K562 (cell line): Measurements from ENCODE around the gene HJV. TPM values are rescaled to one million over a fixed set of nuclear protein-coding genes. Genes with fewer than 3 reads are reported as not detected.

Experiments used
- E2F1 ChIP-seq: sonication (generic); formaldehyde crosslinking; IDR thresholded peaks from 2 replicates; pipeline ENCODE4 v1.8.1; 2023; ENCODE audit warnings: mild to moderate bottlenecking, missing genetic modification reagents, moderate library complexity
- KAT7 ChIP-seq: sonication (generic); formaldehyde crosslinking; IDR thresholded peaks from 2 replicates; pipeline ENCODE4 v1.8.0; 2022; ENCODE audit warnings: missing genetic modification reagents, mild to moderate bottlenecking, borderline replicate concordance
- MYC ChIP-seq, 2 experiments: fragments of 250-450 bp in 1 of 2; sonication (Bioruptor Pico) in 1 of 2; IDR thresholded peaks; 2 replicates each; pipeline versions ENCODE4 v1.5.1 to v1.6.1; 2012 to 2021; ENCODE audit warnings: low read depth in 2 of 2, borderline replicate concordance in 1 of 2, improper control_type of control experiment in 1 of 2, low read length in 1 of 2, mild to moderate bottlenecking in 1 of 2, moderate library complexity in 1 of 2
- NR1H2 ChIP-seq: sonication (generic); formaldehyde crosslinking; IDR thresholded peaks from 2 replicates; pipeline ENCODE4 v1.4.0; 2020; ENCODE audit warnings: mild to moderate bottlenecking, missing genetic modification reagents
- NR3C1 ChIP-seq: sonication (generic); formaldehyde crosslinking; IDR thresholded peaks from 2 replicates; pipeline ENCODE4 v1.8.1; 2022; ENCODE audit warnings: missing genetic modification reagents
- SMAD1 ChIP-seq: fragments of 150-350 bp; IDR thresholded peaks from 2 replicates; pipeline ENCODE4 v1.6.1; 2014; ENCODE audit warnings: low read length, low read depth; ENCODE audit not compliant: partially characterized antibody
- TBL1XR1 ChIP-seq, 2 experiments: IDR thresholded peaks; 2 replicates each; pipeline ENCODE4 v1.6.1; 2012; ENCODE audit warnings: improper control_type of control experiment in 2 of 2, low read length in 2 of 2, mild to moderate bottlenecking in 1 of 2
- TBP ChIP-seq: optimal IDR thresholded peaks from 2 replicates; pipeline ENCODE3; 2011; ENCODE audit warnings: low read depth, low read length, improper control_type of control experiment
- THAP12 ChIP-seq: fragments of 250-450 bp; sonication (Bioruptor Pico); IDR thresholded peaks from 2 replicates; pipeline ENCODE4 v1.9.0; 2021; ENCODE audit warnings: mild to moderate bottlenecking, inconsistent platforms
- ZFP1 ChIP-seq: fragments of 450-650 bp; formaldehyde crosslinking; IDR thresholded peaks from 2 replicates; pipeline ENCODE4 v1.4.0; 2020; ENCODE audit warnings: mild to moderate bottlenecking, mixed read lengths
- ZNF140 ChIP-seq: fragments of 250-450 bp; sonication (Bioruptor Pico); IDR thresholded peaks from 2 replicates; pipeline ENCODE4 v1.8.0; 2021; ENCODE audit warnings: moderate library complexity, mild to moderate bottlenecking, inconsistent platforms
- ZNF398 ChIP-seq: fragments of 250-450 bp; sonication (Bioruptor Pico); IDR thresholded peaks from 2 replicates; pipeline ENCODE4 v1.8.0; 2021; ENCODE audit warnings: moderate library complexity, mild to moderate bottlenecking, inconsistent platforms
- ZNF511 ChIP-seq: sonication (generic); formaldehyde crosslinking; IDR thresholded peaks from 2 replicates; pipeline ENCODE4 v1.8.0; 2022; ENCODE audit warnings: mild to moderate bottlenecking, missing genetic modification reagents
- polyA plus RNA-seq, 8 experiments: library from polyadenylated mRNA; depleted of rRNA in 4 of 8; stranded (reverse) in 5 of 8; unstranded in 3 of 8; fragments of >200 nt; fragmentation: Nextera tagmentation in 2 of 8; fragmentation: Illumina TruSeq in 1 of 8; extraction: Ambion mirVana in 2 of 8; extraction: Trizol in 1 of 8; gene quantifications; 2 replicates each; pipeline versions ENCODE4 v1.2.1 to v1.2.3, GENCODE V29; 2011 to 2014; ENCODE audit warnings: inconsistent platforms in 1 of 8, missing spikeins in 1 of 8
- total RNA-seq, 7 experiments: library from RNA; depleted of rRNA in 6 of 7; stranded (reverse); fragments of >200 nt in 6 of 7; fragmentation: Illumina TruSeq in 2 of 7; extraction: Trizol in 2 of 7; gene quantifications; 2 replicates each; pipeline versions ENCODE4 v1.2.1 to v1.2.3, GENCODE V29; 2011 to 2021; ENCODE audit warnings: low replicate concordance in 1 of 7

HJV gene
- total and polyA plus RNA-seq, 9 of the 15 experiments (the other 6 are each of a cell fraction or from before 2014, with no cell fraction given), result 1.0 to 6.6 (median 2.4) TPM

GRCh38 chr1:146036965-146037646, 15.6 kb upstream of the HJV start (continued):
- TF ChIP-seq ZFP1 (CRISPR knock-in tag) (0 out of 2 replicates have a peak, but pooled peaks have one; percentile 51), THAP12 (CRISPR knock-in tag) (no peak), MYC (IDR thresholded peaks at IDR 0.05; ENCODE audit: low read depth, low read length) (peak; percentile 64; the same call in 1 of the 2 replicates), MYC (CRISPR knock-in tag; IDR thresholded peaks at IDR 0.05; ENCODE audit: borderline replicate concordance, low read depth) (peak; percentile 15; the same call in 1 of the 2 replicates), TBL1XR1 (IDR thresholded peaks at IDR 0.05; ENCODE audit: low read length in 2 of 2) (peak; percentile 22 to 94; a peak in 2 of 4 replicates), NR3C1 (CRISPR knock-in tag) (no peak), E2F1 (peak; percentile 72), KAT7 (no peak), NR1H2 (CRISPR knock-in tag) (0 out of 2 replicates have a peak, but pooled peaks have one; percentile 49), ZNF511 (0 out of 2 replicates have a peak, but pooled peaks have one; percentile 52), TBP (peak; percentile 100), ZNF398 (no peak), ZNF140 (CRISPR knock-in tag) (no peak), SMAD1 (no peak)
